HepG2 (cell line): ENCODE results near the gene ATP6V0A1. TPM values are rescaled to one million over a fixed set of nuclear protein-coding genes. Genes with fewer than 3 reads are reported as not detected.

Source experiments
- BCLAF1 ChIP-seq: fragments of 450-650 bp; IDR thresholded peaks from 2 replicates; pipeline ENCODE4 v1.6.1; 2017; ENCODE audit warnings: mild to moderate bottlenecking
- CBFB ChIP-seq: sonication (generic); formaldehyde crosslinking; IDR thresholded peaks from 2 replicates; pipeline ENCODE4 v1.4.0; 2020; ENCODE audit warnings: missing genetic modification reagents
- FOXK2 ChIP-seq: fragments of 450-650 bp; IDR thresholded peaks from 2 replicates; pipeline ENCODE4 v1.6.1; 2016
- GLMP ChIP-seq: sonication (generic); formaldehyde crosslinking; IDR thresholded peaks from 2 replicates; pipeline ENCODE4 v1.9.0; 2021; ENCODE audit warnings: missing genetic modification reagents, mild to moderate bottlenecking, borderline replicate concordance
- MBD4 ChIP-seq: IDR thresholded peaks from 2 replicates; pipeline ENCODE4 v1.6.1; 2012; ENCODE audit warnings: low read length, inconsistent platforms, borderline replicate concordance
- MED1 ChIP-seq: sonication (generic); formaldehyde crosslinking; IDR thresholded peaks from 2 replicates; pipeline ENCODE4 v1.4.0; 2020; ENCODE audit warnings: missing genetic modification reagents
- MIER2 ChIP-seq: IDR thresholded peaks from 2 replicates; pipeline ENCODE4 v1.6.1; 2016; ENCODE audit warnings: missing biosample characterization, missing genetic modification reagents
- MYPOP ChIP-seq: sonication (generic); formaldehyde crosslinking; IDR thresholded peaks from 2 replicates; pipeline ENCODE4 v1.8.1; 2023; ENCODE audit warnings: mild to moderate bottlenecking, moderate library complexity, missing genetic modification reagents
- PAF1 ChIP-seq: IDR thresholded peaks from 2 replicates; pipeline ENCODE4 v1.6.1; 2016; ENCODE audit warnings: missing genetic modification reagents, missing compliant biosample characterization
- SPEN ChIP-seq: sonication (generic); formaldehyde crosslinking; IDR thresholded peaks from 2 replicates; pipeline ENCODE4 v1.5.1; 2020; ENCODE audit warnings: low read depth, mild to moderate bottlenecking, missing genetic modification reagents
- TCF7L2 ChIP-seq: IDR thresholded peaks from 2 replicates; pipeline ENCODE4 v1.6.1; 2011; ENCODE audit warnings: mild to moderate bottlenecking, low read depth, low read length, moderate library complexity
- ZFX ChIP-seq: sonication (generic); formaldehyde crosslinking; IDR thresholded peaks from 2 replicates; pipeline ENCODE4 v1.4.0; 2020; ENCODE audit warnings: mild to moderate bottlenecking, low read depth, missing genetic modification reagents, moderate library complexity
- ZFY ChIP-seq: sonication (generic); formaldehyde crosslinking; IDR thresholded peaks from 2 replicates; pipeline ENCODE4 v1.4.0; 2020; ENCODE audit warnings: missing genetic modification reagents
- ZNF326 ChIP-seq: sonication (generic); formaldehyde crosslinking; IDR thresholded peaks from 2 replicates; pipeline ENCODE4 v1.4.0; 2020; ENCODE audit warnings: missing genetic modification reagents, borderline replicate concordance
- ZNF335 ChIP-seq: sonication (generic); formaldehyde crosslinking; IDR thresholded peaks from 2 replicates; pipeline ENCODE4 v1.4.0; 2020; ENCODE audit warnings: missing genetic modification reagents
- ZNF652 ChIP-seq: IDR thresholded peaks from 2 replicates; pipeline ENCODE4 v1.6.1; 2016; ENCODE audit warnings: low read depth, borderline replicate concordance
- polyA plus RNA-seq, 8 experiments: library from polyadenylated mRNA; depleted of rRNA in 3 of 8; stranded (reverse) in 7 of 8; unstranded in 1 of 8; fragments of >200 nt; fragmentation: Illumina TruSeq in 4 of 8; extraction: Trizol in 4 of 8; gene quantifications; 2 replicates each; pipeline versions ENCODE4 v1.2.1 to v1.2.3, GENCODE V29; 2011 to 2016; ENCODE audit warnings: low read depth in 4 of 8, missing spikeins in 1 of 8, mixed read lengths in 1 of 8; ENCODE audit not compliant: insufficient read depth in 1 of 8
- total RNA-seq, 5 experiments: library from RNA; depleted of rRNA; stranded (reverse); fragments of >200 nt; fragmentation: Illumina TruSeq; extraction: Trizol; gene quantifications; 2 replicates each; pipeline ENCODE4 v1.2.3, GENCODE V29; 2016; ENCODE audit warnings: low read depth in 1 of 5
- TF ChIP-seq, protein P1 (sequence below): IDR thresholded peaks from 2 replicates; pipeline ENCODE4 v1.6.1; 2016; ENCODE audit warnings: low read depth, control low read depth
- TF ChIP-seq, protein P2 (sequence below): sonication (generic); formaldehyde crosslinking; IDR thresholded peaks from 2 replicates; pipeline ENCODE4 v1.4.0; 2020; ENCODE audit warnings: missing genetic modification reagents

The ATP6V0A1 gene
- total and polyA plus RNA-seq, 2 of the 13 experiments (the other 11 are each of a cell fraction or from before 2014, with no cell fraction given), result 27.9 to 54.1 TPM

DNA sequence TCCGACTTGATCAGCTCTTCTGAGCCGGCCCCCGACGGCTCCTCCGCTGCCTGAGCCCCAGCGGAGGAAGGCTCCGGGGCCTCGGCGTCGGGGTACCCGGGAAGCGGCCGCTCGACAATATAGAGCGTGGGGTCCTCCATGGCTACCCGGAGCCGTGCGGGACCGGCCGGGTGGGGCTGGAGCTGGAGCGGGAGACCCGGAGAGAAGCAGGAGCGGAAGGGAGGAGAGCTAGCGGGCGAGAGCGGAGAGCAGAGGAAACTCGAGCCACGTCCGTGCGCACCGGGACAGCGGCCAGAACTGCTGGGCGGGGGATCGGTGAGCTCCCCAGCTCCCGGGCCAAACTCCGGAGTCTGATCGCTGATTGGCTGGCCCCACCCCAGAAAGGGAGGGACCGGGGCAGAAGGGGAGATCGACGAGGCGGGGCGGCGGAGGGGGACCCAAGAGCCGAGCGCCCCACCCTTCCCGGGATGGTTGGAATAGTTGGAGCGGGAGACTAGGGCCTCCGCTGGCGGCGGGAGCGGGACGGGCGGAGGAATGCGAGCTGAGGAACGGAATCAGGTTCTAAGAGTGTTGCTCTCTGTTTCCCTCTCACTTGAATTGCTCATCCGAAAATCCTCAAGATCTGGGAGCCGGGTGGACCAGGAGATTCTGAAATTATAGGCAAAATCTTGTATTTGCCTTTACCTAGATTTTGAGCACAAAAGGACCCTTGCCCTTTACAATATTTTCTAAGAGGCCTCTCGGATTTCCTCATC, 35.5 kb upstream of the ATP6V0A1 start, which contains the start of gene CAVIN1 (continued):
- TF ChIP-seq, protein P1, sequence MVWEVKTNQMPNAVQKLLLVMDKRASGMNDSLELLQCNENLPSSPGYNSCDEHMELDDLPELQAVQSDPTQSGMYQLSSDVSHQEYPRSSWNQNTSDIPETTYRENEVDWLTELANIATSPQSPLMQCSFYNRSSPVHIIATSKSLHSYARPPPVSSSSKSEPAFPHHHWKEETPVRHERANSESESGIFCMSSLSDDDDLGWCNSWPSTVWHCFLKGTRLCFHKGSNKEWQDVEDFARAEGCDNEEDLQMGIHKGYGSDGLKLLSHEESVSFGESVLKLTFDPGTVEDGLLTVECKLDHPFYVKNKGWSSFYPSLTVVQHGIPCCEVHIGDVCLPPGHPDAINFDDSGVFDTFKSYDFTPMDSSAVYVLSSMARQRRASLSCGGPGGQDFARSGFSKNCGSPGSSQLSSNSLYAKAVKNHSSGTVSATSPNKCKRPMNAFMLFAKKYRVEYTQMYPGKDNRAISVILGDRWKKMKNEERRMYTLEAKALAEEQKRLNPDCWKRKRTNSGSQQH (CRISPR knock-in tag), result no peak
- no peak; the same call in 1 of the 2 replicates for TF ChIP-seq SPEN
- TF ChIP-seq ZNF326, result no peak
- TF ChIP-seq ZNF652 (CRISPR knock-in tag), result no peak
- no peak; the same call in 1 of the 2 replicates for TF ChIP-seq ZNF335 (CRISPR knock-in tag)
- TF ChIP-seq, protein P2, sequence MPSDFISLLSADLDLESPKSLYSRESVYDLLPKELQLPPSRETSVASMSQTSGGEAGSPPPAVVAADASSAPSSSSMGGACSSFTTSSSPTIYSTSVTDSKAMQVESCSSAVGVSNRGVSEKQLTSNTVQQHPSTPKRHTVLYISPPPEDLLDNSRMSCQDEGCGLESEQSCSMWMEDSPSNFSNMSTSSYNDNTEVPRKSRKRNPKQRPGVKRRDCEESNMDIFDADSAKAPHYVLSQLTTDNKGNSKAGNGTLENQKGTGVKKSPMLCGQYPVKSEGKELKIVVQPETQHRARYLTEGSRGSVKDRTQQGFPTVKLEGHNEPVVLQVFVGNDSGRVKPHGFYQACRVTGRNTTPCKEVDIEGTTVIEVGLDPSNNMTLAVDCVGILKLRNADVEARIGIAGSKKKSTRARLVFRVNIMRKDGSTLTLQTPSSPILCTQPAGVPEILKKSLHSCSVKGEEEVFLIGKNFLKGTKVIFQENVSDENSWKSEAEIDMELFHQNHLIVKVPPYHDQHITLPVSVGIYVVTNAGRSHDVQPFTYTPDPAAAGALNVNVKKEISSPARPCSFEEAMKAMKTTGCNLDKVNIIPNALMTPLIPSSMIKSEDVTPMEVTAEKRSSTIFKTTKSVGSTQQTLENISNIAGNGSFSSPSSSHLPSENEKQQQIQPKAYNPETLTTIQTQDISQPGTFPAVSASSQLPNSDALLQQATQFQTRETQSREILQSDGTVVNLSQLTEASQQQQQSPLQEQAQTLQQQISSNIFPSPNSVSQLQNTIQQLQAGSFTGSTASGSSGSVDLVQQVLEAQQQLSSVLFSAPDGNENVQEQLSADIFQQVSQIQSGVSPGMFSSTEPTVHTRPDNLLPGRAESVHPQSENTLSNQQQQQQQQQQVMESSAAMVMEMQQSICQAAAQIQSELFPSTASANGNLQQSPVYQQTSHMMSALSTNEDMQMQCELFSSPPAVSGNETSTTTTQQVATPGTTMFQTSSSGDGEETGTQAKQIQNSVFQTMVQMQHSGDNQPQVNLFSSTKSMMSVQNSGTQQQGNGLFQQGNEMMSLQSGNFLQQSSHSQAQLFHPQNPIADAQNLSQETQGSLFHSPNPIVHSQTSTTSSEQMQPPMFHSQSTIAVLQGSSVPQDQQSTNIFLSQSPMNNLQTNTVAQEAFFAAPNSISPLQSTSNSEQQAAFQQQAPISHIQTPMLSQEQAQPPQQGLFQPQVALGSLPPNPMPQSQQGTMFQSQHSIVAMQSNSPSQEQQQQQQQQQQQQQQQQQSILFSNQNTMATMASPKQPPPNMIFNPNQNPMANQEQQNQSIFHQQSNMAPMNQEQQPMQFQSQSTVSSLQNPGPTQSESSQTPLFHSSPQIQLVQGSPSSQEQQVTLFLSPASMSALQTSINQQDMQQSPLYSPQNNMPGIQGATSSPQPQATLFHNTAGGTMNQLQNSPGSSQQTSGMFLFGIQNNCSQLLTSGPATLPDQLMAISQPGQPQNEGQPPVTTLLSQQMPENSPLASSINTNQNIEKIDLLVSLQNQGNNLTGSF (CRISPR knock-in tag), result 0 out of 2 replicates have a peak, but pooled peaks have one; percentile 80
- peak; percentile 38 for TF ChIP-seq CBFB
- no peak for TF ChIP-seq MBD4
- TF ChIP-seq ZFY (CRISPR knock-in tag), result peak; percentile 78
- TF ChIP-seq MYPOP, result peak; percentile 95
- no peak for TF ChIP-seq GLMP (CRISPR knock-in tag)
- TF ChIP-seq TCF7L2, result no peak
- peak; percentile 72 for TF ChIP-seq ZFX (CRISPR knock-in tag)
- no peak for TF ChIP-seq PAF1 (CRISPR knock-in tag)
- peak; percentile 31; the same call in 1 of the 2 replicates for TF ChIP-seq MED1 (CRISPR knock-in tag)
- no peak for TF ChIP-seq BCLAF1
- TF ChIP-seq FOXK2, result no peak
- TF ChIP-seq MIER2 (CRISPR knock-in tag), result 0 out of 2 replicates have a peak, but pooled peaks have one; percentile 24
